HG02840 (cell line): Measurements from ENCODE around the gene ERC2.
"Not testable (repeated sequence)": the region's sequence is repeated elsewhere in the genome, so short reads cannot be mapped to it uniquely, and the experiment has no call there.

Source experiments
- ATAC-seq: cut with Tn5 transposase; IDR thresholded peaks from one replicate; pipeline ENCODE4 v1.9.1; 2021; ENCODE audit warnings: mild to moderate bottlenecking, moderate library complexity, moderate number of reproducible peaks; ENCODE audit not compliant: unreplicated experiment, low FRiP score

ERC2 gene

DNA sequence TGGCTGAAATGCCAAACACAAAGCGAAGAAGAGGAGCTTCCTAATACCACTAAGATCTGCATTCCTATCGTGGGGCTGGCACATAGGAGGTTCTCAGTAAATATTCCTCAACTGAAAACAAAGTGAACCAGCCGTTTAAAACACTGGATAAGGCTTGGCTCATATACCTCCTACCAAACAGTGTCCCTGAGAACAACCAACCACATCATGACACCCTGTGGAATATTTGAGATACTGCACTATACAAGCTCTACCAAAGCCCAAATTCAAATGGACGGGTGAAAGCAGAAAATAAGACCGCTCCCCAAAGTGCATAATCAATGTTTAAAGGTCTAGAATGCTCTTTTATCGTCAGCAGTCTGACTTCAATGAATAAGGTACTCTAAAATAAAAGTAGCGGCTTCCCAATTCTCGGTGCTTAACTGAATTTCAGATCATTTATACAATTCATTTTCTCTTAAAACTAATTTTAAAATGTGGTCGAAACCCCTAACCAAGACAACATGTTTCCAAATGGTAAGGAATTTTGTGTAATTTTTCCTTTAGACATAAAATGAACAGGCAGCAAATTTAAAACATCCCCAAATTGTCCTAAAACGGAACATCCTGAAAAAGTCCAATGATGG lies 425.8 kb downstream of the ERC2 start:
- ATAC-seq = no peak

DNA sequence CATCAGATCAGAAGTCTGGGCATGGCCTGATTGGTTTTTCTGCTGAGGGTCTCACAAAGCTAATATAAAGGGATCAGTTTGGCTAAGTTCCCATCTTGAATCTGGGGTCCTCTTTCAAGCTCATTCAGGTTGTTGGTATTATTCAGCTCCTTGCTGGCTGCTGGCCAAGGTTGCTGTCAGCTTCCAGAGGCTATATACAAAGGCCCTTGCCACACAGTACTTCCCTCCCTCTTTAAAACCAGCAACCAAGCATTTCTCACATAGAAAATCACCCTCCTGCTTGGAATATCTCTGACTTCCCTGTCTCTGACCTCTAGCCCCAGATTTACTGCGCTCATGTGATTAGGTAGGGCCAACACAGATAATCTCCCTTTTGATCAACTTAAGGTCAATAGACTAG lies 442.9 kb downstream of the ERC2 start:
- ATAC-seq = no peak

DNA sequence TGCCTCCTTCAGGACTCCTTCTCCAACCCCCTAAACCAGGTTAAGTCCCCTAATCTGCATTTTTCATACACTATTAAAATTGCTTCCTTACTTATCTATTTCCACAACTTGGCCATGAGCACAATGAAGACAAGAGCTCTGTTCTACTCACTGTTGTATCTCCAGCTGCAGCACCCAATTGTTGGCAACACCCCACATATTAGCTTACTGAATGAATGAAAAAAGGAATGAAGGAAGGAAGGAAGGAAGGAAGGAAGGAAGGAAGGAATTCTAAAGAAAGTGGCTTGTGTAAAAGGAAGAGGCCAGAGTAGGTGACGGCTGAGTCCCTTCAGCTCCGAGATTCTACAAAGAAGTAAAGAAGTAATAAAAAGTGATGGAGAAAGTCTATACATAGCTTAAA lies 444.7 kb downstream of the ERC2 start:
- ATAC-seq = no peak

DNA sequence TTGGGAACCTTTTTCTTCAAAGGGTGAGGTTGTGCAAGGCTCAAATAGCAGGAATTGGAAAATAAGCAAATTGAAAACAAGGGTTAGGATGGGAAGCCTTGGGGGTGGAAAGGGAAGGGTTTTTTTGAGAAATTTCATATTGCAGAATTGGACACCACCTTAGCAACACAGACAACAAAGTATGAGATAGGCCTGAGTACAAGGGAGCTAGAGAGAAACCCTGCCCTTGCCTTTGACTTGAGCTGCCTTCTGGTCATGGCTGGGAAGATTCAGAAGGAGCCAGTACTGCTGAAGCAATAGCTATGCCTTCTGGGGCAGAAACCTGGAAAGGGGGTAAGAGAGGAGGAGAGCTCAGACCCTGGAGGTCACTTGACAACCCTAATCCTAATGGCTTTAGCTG lies 445.6 kb downstream of the ERC2 start:
- no peak for ATAC-seq

DNA sequence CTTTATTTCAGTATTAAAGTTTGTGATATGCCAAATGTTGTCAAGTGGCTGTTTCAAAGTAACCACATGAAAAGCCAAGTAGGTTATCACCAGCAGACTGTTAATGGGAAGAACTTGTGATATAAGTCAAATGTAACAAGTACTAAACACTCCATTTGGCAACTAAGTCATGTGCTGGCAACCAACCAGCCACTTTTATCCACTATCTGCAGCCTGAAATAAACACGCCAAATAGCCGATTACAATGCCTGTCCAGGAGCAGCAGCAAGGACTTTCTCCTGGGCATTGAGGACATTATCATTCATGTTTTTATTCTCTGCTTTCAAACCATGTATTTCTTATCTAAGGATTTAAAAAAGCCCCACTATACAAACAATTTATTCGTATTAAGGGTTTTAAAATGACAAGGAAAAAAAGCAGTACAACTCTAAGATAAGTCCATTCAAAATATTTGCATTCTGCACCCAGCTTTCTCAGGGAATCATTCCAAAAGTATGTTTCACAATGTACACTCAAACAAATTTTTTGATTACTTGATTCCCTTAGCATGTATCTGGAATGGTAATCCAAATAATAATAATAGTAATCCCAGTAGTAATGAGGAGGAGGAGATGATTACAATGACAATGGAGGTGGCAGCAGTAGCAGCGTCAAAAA lies 448.6 kb downstream of the ERC2 start:
- no peak for ATAC-seq

DNA sequence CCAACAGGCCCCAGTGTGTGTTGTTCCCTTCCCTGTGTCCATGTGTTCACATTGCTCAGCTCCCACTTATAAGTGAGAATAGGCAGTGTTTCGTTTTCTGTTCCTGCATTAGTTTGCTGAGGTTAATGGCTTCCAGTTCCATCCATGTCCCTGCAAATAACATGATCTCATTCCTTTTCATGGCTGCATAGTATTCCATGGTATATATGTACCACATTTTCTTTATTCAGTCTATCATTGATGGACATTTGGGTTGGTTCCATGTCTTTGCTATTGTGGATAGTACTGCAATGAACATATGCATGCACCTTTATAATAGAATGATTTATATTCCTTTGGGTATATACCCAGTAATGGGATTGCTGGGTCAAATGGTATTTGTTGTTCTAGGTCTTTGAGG lies 452.9 kb downstream of the ERC2 start:
- not testable (repeated sequence) for ATAC-seq

DNA sequence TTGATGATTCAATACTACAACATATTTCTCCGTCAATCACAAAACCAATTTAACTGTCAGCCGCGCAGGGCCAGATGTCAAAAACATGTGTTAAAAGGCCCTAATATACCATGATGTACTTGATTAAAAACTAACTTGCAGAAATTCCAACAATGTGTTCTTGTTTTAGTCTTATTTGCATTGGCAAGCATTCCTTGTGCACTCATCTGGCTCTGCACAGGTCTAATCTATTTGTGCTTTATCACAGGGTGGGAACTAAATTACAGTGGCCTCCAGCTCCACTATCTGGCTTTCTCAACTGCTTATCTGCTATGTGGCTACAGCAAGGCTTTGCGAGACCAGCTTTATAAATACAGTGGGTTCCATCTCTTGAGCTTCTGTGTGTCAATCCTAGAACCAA lies 455.5 kb downstream of the ERC2 start:
- ATAC-seq = no peak

DNA sequence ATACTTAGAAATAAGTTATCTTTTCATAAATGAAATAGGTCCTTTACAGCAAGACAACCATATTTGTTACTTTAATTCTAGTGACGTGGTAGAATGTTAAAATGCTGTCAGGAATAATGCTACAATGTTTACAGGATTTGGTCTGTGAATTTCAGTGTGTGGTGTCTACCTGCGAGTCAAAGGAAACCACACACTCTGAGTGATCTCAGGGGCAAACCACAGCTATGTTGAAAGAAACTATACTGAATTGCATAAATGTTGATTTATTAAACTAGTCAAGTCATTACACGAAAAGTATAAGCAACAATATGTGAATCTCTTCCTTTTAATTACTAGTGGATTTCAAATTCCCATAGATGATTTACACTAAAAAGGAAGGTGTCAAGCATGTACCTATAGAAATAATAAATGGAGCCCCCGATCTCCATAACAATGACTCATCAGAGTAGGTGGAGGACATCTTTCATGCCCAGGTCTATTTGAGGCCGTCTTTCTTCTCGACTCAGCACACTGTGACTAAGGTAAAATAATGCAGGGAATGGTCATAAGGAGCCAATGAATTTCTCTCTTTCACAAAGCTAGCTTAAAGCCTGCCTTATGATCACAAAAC lies 463.0 kb downstream of the ERC2 start:
- no peak for ATAC-seq

DNA sequence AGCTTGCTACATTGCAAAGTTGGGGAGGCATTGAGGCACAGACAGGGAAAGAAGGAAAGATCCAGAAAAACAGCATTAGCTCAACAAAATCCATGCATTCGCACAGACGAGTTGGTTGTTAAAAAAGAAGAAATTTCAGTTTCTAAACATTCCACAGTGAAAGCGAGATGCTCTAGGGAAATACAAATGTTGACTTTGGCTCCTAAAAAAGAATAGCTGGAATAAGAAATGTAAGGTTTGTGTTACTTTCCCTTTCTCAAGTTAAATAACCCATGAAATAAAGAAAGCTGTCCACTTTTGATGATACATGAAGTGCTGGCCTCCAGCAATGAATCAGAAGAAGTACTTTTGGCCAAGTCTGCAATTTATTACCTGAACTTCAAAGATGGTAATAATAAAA lies 465.1 kb downstream of the ERC2 start:
- no peak for ATAC-seq

DNA sequence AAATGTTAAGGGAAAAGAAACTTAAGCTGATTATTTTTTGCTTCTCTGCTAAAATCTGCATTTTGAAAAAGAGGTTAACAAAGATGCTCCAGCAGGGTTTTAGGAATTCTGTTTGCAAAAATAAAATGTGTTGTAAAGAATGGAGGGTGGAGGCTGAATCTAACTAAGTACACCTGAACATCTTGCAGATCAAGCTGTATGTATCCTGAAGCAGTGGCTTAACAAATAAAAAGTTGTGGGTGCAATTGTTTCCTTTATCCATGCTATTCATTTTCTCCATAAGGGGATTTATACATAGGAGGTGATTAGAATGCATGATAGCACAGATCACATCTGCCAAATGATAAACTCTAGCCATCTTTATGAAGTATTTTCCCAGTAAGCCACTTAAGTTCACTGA lies 466.3 kb downstream of the ERC2 start:
- no peak for ATAC-seq

DNA sequence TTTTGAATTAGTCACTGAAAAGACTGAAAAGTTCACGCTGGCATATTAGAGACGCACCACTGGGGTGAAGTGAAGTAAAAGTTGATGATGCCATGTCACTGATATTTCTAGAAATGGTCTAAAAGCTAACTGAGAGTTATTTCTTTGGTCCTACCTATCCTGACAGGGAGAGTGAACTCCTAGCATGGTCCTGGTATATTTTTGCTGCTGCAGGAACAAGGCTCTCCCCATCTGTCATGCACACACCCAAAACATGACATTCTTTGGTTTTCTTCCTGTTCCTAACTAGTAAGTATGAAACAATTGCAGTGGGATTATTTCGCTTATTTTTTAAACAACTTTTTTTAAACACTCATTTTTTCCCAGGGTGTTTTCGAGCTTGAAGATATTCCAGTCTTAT lies 466.7 kb downstream of the ERC2 start:
- no peak for ATAC-seq

DNA sequence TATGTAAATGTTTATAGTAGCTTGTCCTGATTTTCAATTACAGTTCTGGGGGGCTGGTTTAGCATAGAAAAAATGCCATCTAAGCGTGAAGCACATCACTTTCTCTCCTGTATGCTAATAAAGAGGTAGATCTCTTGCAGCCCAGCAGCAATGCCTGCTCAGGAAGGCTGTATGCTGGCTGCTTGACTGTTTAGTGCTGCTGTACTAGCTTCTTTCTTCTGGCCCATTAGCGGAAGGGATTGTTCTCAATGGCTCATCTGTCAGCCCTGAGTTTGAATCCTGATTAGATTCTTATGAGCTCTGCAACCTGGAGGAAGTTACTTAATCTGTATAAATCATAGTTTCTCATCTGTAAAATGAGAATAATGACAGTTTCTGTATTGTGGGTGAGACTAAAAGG lies 478.9 kb downstream of the ERC2 start:
- ATAC-seq = no peak

DNA sequence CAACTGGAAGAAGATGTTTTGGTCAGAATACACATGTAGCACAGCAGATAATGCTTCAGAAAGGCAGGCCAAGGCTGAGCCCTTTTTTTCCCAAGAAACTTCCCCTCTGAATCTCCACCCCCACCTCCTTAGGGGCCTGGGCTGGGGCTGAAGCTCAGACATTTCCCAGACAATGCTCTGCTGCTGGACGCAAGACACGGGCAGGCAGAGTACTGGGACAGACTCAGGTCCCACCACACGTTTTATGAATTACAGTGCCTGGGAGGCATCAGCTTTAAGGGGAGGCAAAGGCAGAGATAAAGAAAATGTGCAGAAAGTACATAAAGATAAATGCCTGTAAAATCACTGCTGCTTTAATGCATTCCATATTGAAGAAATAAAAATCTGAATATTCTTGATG lies 479.4 kb downstream of the ERC2 start:
- no peak for ATAC-seq

DNA sequence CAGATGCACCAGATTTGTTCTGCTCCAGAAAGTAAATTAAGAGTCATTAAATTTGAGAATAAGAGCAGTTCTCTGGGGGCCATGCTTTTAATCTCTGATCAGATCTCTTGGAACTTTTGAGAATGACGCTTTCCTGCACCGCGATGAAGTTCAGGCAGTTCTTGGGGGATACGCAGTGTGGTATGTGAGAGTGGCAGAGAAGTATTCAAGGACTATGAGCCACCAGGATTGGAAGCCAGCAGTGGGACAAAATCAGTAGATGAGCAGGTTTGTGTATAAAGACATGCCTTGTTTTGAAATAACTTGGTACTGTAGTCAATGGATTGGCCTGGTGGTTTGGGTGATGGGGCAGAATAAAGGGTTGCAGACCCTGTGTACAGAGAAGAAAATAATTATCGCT lies 483.6 kb downstream of the ERC2 start:
- no peak for ATAC-seq

DNA sequence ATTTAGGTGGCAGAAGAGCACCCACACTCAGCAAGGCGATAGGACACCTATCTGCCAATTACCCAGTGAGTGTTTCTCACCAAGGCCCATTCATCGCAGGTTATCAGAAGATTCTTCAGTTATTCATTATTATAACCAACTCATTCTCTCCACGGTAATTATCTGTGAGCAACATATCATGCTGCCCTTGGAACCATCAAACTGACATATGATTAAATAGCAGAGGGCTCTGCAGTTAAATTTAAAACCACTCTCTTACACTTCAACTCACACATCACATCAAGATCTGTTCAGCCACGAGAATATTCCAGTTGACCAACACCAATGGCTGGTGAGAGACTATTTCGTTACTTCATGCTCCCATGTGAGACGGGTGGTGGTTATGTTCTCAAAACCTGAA lies 489.3 kb downstream of the ERC2 start:
- no peak for ATAC-seq

DNA sequence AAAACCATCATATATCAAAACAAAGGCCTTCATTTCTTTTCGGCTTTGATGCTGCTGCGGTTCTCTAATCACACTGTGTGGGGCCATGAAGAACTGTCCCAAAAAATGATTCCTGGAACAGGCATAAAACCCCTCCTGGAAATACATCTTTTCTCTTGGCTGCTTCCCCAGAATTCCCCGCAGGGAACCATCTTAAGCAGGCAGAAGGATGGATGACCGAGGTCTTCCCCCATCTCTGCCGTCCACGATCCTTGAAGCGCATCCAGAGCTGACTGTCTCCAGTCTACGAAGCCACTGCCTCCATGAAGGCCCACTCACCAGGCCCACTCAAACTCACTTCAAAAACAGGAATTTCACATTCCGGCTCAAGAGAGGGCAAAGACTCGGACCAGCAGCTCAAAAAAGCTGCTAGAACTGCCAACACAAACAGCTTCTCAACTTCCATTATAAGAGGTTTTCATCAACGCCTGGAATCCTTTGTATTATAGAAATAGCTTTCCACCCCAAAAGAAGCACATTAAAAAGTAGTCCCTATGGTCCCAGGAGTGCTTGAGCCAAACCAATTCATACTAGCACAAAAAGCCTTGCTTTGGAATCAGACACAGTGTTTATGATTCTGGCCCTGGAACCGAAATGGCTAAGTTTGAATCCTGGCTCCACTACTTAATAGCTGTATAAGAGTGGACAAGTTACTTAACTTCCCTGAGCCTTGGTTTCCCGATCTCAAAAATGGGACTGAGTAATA lies 493.7 kb downstream of the ERC2 start:
- ATAC-seq = no peak

DNA sequence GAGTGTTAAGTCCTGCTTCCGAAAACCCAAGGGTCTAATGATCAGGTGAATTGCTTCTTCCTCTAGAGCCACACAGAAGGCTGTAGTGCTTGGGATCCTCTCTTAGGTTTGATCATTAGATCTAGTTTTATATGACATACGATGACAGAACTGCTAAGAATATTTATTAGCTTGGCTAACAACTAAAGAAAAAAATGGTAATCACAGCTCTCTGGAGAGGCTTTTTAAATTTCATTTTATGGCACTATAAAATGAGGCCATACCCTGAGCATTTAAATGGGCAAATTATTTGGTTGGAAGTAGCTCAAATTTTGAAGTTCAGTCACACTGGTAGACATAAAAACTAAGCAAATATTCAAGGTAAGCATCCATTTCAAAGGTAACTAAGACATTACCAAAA lies 498.6 kb downstream of the ERC2 start:
- ATAC-seq = no peak

DNA sequence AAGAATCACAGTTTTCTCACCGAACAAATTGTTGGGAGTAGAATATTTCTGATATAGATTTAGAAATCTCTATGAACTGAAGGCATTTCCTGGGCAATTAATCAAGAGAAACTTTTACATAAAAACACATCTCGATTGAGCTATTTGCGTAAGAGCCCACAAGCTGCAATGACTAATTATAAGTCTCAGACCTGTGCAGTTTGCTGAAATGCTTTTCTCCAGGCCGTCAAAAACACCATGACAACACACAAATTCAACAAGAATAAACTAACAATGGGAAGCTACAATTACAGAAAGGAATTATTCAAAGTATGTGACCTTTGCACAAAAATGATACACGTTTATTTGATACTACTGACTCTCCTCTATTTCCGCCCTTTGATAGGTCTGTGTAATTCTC lies 499.9 kb downstream of the ERC2 start:
- no peak for ATAC-seq

DNA sequence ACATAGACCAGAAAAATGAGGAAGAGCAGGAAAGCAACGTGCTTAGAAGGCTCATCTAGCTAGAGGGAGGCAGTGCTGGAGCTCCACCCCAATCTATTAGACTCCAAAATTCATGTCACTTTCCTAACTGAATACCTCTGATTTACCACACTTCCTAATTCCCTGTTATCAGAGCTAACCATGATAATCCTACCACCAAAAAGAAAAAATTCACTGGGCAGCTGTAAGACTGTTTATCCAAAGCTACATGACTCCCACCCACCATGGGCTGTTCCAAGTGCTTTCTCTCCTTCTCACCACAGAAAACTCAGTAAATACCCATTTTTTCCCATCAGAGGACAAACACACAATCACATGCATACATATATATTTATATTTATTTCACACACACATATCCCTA lies 501.7 kb downstream of the ERC2 start:
- no peak for ATAC-seq

DNA sequence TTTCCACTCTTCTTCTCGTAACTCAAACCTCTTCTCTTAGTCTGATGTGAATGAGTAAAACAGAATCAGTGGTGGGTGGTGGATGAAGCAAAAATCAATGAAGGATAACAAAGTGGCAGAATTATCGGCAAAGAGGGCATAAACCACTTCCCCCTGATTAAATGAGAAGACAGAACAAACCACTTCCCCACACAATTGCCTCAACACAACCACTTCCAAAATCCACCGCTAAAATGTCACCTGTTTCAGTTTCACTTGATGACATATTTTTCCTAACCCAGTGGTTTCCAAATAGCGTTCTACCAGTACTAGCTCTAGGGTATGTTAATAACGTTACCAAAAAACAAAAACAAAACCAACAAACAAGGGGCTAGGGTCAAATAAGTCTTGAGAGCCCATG lies 502.5 kb downstream of the ERC2 start:
- ATAC-seq = no peak

DNA sequence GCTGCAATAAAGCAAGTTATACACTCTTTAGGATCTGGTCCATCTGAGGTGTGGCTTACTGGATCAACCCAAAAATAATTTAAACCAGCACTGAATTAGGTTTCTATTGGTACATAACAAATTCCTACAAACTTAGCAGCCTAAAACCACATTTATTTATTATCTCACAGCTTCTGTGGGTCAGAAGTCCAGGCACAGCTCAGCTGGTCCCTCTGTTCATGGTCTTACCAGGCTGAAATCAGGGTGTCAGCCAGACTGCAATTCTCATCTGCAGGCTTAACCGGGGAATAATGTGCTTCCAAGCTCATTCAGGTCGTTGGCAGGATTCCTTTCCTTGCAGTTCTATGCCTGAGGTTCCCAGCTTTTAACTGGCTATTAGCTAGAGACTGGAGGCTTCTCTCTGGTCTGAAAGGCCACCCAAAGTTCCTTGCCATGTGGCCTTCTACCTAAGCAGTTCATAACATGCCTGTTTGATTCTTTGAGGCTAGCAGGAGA lies 503.7 kb downstream of the ERC2 start:
- no peak for ATAC-seq
